SK-N-DZ (cell line): ENCODE data around the gene IL22RA2.
"Not testable (repeated sequence)": the region's sequence is repeated elsewhere in the genome, so short reads cannot be mapped to it uniquely, and the experiment has no call there.

ENCODE experiments used
- DNase-seq: peaks from one replicate; pipeline ENCODE4 v3.0.0-alpha.2; 2015; ENCODE audit warnings: low spot score

IL22RA2 gene

GRCh38 chr6:137126875-137127485, 46.5 kb downstream of the IL22RA2 start:
- DNase-seq: no peak

GRCh38 chr6:137123078-137123477, 50.4 kb downstream of the IL22RA2 start:
- DNase-seq: no peak

- DNase-seq: no peak
These were observed 50.8 kb downstream of the IL22RA2 start for GRCh38 chr6:137122612-137123011.

GRCh38 chr6:137121401-137121997, 51.9 kb downstream of the IL22RA2 start:
- peak; percentile 26 for DNase-seq

GRCh38 chr6:137120748-137121147, 52.7 kb downstream of the IL22RA2 start:
- no peak for DNase-seq

GRCh38 chr6:137119196-137120104, 54.0 kb downstream of the IL22RA2 start:
- DNase-seq: peak; percentile 75

GRCh38 chr6:137117581-137117980, 55.9 kb downstream of the IL22RA2 start:
- no peak for DNase-seq

- no peak for DNase-seq
These were observed 56.6 kb downstream of the IL22RA2 start for GRCh38 chr6:137116807-137117206.

- DNase-seq: no peak
These were observed 57.8 kb downstream of the IL22RA2 start for GRCh38 chr6:137115658-137116057.

GRCh38 chr6:137112067-137112355, 61.4 kb downstream of the IL22RA2 start:
- DNase-seq: no peak

- DNase-seq: peak; percentile 56
These were observed 62.0 kb downstream of the IL22RA2 start for GRCh38 chr6:137111296-137112066.

- no peak for DNase-seq
These were observed 65.7 kb downstream of the IL22RA2 start for GRCh38 chr6:137107767-137108105.

GRCh38 chr6:137107047-137107766, 66.2 kb downstream of the IL22RA2 start:
- not testable (repeated sequence) for DNase-seq

GRCh38 chr6:137106183-137106582, 67.3 kb downstream of the IL22RA2 start:
- no peak for DNase-seq

GRCh38 chr6:137105375-137105774, 68.1 kb downstream of the IL22RA2 start:
- no peak for DNase-seq

- DNase-seq: no peak
These were observed 68.5 kb downstream of the IL22RA2 start for GRCh38 chr6:137104926-137105325.

GRCh38 chr6:137102851-137103492, 70.5 kb downstream of the IL22RA2 start:
- no peak for DNase-seq

- DNase-seq: no peak
These were observed 71.2 kb downstream of the IL22RA2 start for GRCh38 chr6:137102050-137102848.

- no peak for DNase-seq
These were observed 73.6 kb downstream of the IL22RA2 start for GRCh38 chr6:137099689-137100403.
